ENCODE results near the gene HTR3D. TPM values are rescaled to one million over a fixed set of nuclear protein-coding genes. Genes with fewer than 3 reads are reported as not detected.

The HTR3D gene
- total and polyA plus RNA-seq, 4 donors = not detected

- Histone ChIP-seq H3K9me3 (ENCODE audit: control insufficient read depth, insufficient read depth, low read length) (no peaks in the 10 kb centered on the region), H3K4me1 (ENCODE audit: control insufficient read depth, insufficient read depth, low read length) (no peaks in the 10 kb centered on the region), H3K36me3 (ENCODE audit: control insufficient read depth, insufficient read depth, low read length) (no peaks in the 10 kb centered on the region), H3K4me3 (ENCODE audit: low read depth, low read length) (no peak overlapping the region), H3K27me3 (ENCODE audit: control insufficient read depth, insufficient read depth, low read length) (no peaks in the 10 kb centered on the region), H3K27ac (ENCODE audit: low read depth, low read length) (no peak overlapping the region)
- no peak for DNase-seq (ENCODE audit: low read depth in 4 of 6, low spot score in 6 of 6)
- WGBS (ENCODE audit: insufficient coverage) = 92% methylated on average over 10 of the region's 10 CpGs
These were observed 50.5 kb downstream of the HTR3D start for GRCh38 chr3:184082034-184082433.

DNA sequence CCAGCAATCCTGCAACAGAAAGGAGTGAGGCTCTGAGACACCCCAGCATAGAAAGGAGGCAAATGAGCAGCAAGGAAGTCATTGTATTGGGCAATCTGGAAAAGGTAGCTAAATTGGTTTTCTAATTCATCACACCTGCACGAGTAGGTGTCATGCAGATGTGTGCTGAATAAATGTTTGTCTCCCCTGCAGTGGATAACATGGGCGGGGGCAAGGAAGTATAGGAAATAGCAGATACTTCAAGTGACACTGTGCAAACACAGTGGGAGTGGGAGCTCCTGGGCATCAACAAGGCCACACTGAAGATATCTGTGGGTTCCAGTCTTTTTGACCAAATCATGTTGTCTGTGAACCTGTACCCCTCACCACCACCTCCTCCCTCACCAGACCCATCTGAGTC lies 50.9 kb downstream of the HTR3D start:
- no peaks in the 10 kb centered on the region for H3K36me3 ChIP-seq (ENCODE audit: control insufficient read depth, insufficient read depth, low read length)
- H3K4me3 ChIP-seq (ENCODE audit: low read depth, low read length) = no peak overlapping the region
- WGBS (ENCODE audit: insufficient coverage) = 70% methylated on average over 2 of the region's 2 CpGs

DNA sequence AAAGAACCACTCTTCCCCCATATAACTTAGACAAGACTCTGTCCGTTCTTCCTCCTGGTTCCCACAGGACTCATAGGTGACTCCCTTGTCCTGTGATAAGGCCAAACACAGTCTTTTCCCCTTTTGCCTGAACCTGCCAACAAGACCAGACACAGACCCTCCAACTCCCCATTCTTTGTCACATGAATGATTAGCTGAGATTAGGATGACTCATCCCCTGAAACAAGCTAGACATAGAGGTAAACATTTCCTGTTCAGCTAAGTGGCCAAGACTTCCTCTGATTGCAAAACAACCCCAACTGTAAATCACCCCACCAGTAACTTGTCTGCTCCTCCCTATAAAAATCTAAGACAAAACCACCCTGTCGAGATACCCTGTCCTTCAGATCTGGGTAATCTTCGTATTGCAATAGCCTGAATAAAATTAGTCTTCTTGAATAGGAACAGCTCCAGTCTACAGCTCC lies 53.9 kb downstream of the HTR3D start:
- WGBS (ENCODE audit: insufficient coverage) = 61% methylated on average over 3 of the region's 3 CpGs
- no peaks in the 10 kb centered on the region for H3K36me3 ChIP-seq (ENCODE audit: control insufficient read depth, insufficient read depth, low read length)
- no peaks in the 10 kb centered on the region for H3K9me3 ChIP-seq (ENCODE audit: control insufficient read depth, insufficient read depth, low read length)

More for the DNA sequence above, 50.9 kb downstream of the HTR3D start:
- no peak overlapping the region for H3K27ac ChIP-seq (ENCODE audit: low read depth, low read length)
- no peak for DNase-seq (ENCODE audit: low read depth in 4 of 6, low spot score in 6 of 6)
- no peaks in the 10 kb centered on the region for H3K9me3 ChIP-seq (ENCODE audit: control insufficient read depth, insufficient read depth, low read length)
- no peaks in the 10 kb centered on the region for H3K27me3 ChIP-seq (ENCODE audit: control insufficient read depth, insufficient read depth, low read length)
- H3K4me1 ChIP-seq (ENCODE audit: control insufficient read depth, insufficient read depth, low read length) = no peaks in the 10 kb centered on the region

More for the DNA sequence above, 53.9 kb downstream of the HTR3D start:
- Histone ChIP-seq H3K4me3 (ENCODE audit: low read depth, low read length) (no peak overlapping the region), H3K27ac (ENCODE audit: low read depth, low read length) (no peak overlapping the region), H3K4me1 (ENCODE audit: control insufficient read depth, insufficient read depth, low read length) (no peaks in the 10 kb centered on the region), H3K27me3 (ENCODE audit: control insufficient read depth, insufficient read depth, low read length) (no peaks in the 10 kb centered on the region)
- no peak for DNase-seq (ENCODE audit: low read depth in 4 of 6, low spot score in 6 of 6)

Small RNAs within 50 kb of the gene (small RNA-seq; reads per million reads assigned to genes)
- not detected for gene RF00019 (ENCODE audit: low replicate concordance)

Other genes with a start within 250 kb of the HTR3D start
- gene MAP6D1, start 206.2 kb upstream of the HTR3D start, total RNA-seq = 10 to 100 TPM; 10.7 to 17.1 TPM
- gene MAP6D1, start 206.2 kb upstream of the HTR3D start, polyA plus RNA-seq (ENCODE audit: insufficient read length in 2 of 2) = 10 to 100 TPM; 29.1 to 40.7 TPM
- 10 to 100 TPM; 22.6 to 46.6 TPM for gene PARL, start 146.9 kb upstream of the HTR3D start, total RNA-seq
- gene PARL, start 146.9 kb upstream of the HTR3D start, polyA plus RNA-seq (ENCODE audit: insufficient read length in 2 of 2) = 10 to 100 TPM; 38.3 to 45.5 TPM
- 10 to 100 TPM; 40.7 to 43.0 TPM for gene ABCC5, start 13.9 kb upstream of the HTR3D start, total RNA-seq
- gene ABCC5, start 13.9 kb upstream of the HTR3D start, polyA plus RNA-seq (ENCODE audit: insufficient read length in 2 of 2) = 10 to 100 TPM; 77.3 to 89.2 TPM
- not detected for gene HTR3C, start 21.3 kb downstream of the HTR3D start, total RNA-seq
- not detected for gene HTR3C, start 21.3 kb downstream of the HTR3D start, polyA plus RNA-seq (ENCODE audit: insufficient read length in 2 of 2)
- not detected for gene HTR3E, start 65.3 kb downstream of the HTR3D start, total RNA-seq
- not detected for gene HTR3E, start 65.3 kb downstream of the HTR3D start, polyA plus RNA-seq (ENCODE audit: insufficient read length in 2 of 2)
- gene EIF2B5, start 103.6 kb downstream of the HTR3D start, total RNA-seq = 10 to 100 TPM; 38.3 to 39.0 TPM
- 10 to 100 TPM; 52.6 to 58.9 TPM for gene EIF2B5, start 103.6 kb downstream of the HTR3D start, polyA plus RNA-seq (ENCODE audit: insufficient read length in 2 of 2)
- gene DVL3, start 123.6 kb downstream of the HTR3D start, total RNA-seq = 10 to 100 TPM; 20.7 to 43.7 TPM
- gene DVL3, start 123.6 kb downstream of the HTR3D start, polyA plus RNA-seq (ENCODE audit: insufficient read length in 2 of 2) = 100 to 1,000 TPM; 105 to 114 TPM
- 100 to 1,000 TPM; 293 to 307 TPM for gene AP2M1, start 143.1 kb downstream of the HTR3D start, total RNA-seq
- 100 to 1,000 TPM; 523 to 556 TPM for gene AP2M1, start 143.1 kb downstream of the HTR3D start, polyA plus RNA-seq (ENCODE audit: insufficient read length in 2 of 2)
- gene ABCF3, start 154.5 kb downstream of the HTR3D start, total RNA-seq = 10 to 100 TPM; 47.9 to 49.5 TPM
- 10 to 100 TPM; 78.4 to 94.4 TPM for gene ABCF3, start 154.5 kb downstream of the HTR3D start, polyA plus RNA-seq (ENCODE audit: insufficient read length in 2 of 2)
- gene VWA5B2, start 197.8 kb downstream of the HTR3D start, total RNA-seq = 10 to 100 TPM in 1 of 2 donors, 1 to 10 TPM in 1; 4.6 to 12.0 TPM
- 10 to 100 TPM; 36.4 to 55.5 TPM for gene VWA5B2, start 197.8 kb downstream of the HTR3D start, polyA plus RNA-seq (ENCODE audit: insufficient read length in 2 of 2)
- gene ALG3, start 217.2 kb downstream of the HTR3D start, total RNA-seq = 10 to 100 TPM in 1 of 2 donors, 1 to 10 TPM in 1; 9.1 to 13.2 TPM
- gene ALG3, start 217.2 kb downstream of the HTR3D start, polyA plus RNA-seq (ENCODE audit: insufficient read length in 2 of 2) = 10 to 100 TPM; 25.4 to 29.4 TPM
- gene EEF1AKMT4, start 217.9 kb downstream of the HTR3D start, total RNA-seq = 1 to 10 TPM in 1 of 2 donors, under 1 TPM in 1; 0.40 to 1.9 TPM
- 1 to 10 TPM; 1.8 to 1.9 TPM for gene EEF1AKMT4, start 217.9 kb downstream of the HTR3D start, polyA plus RNA-seq (ENCODE audit: insufficient read length in 2 of 2)
- 1 to 10 TPM; 9.1 to 9.6 TPM for gene CAMK2N2, start 229.8 kb downstream of the HTR3D start, total RNA-seq
- 100 to 1,000 TPM; 203 to 204 TPM for gene CAMK2N2, start 229.8 kb downstream of the HTR3D start, polyA plus RNA-seq (ENCODE audit: insufficient read length in 2 of 2)
- gene ECE2, start 244.3 kb downstream of the HTR3D start, total RNA-seq = 10 to 100 TPM in 1 of 2 donors, 1 to 10 TPM in 1; 3.6 to 12.5 TPM
- gene ECE2, start 244.3 kb downstream of the HTR3D start, polyA plus RNA-seq (ENCODE audit: insufficient read length in 2 of 2) = 10 to 100 TPM; 18.6 to 23.1 TPM